Epithelial cell of esophagus (primary cell): ENCODE measurements around the gene PABPN1L.

Source experiments
- DNase-seq: peaks from one replicate; pipeline ENCODE4 v3.0.0; 2010; ENCODE audit warnings: low read depth
- H3K4me3 ChIP-seq: 2 replicates; pipeline ENCODE4 v1.5.1; 2011; ENCODE audit warnings: mild to moderate bottlenecking, low read length, control low read depth
- CTCF ChIP-seq: IDR thresholded peaks from 2 replicates; pipeline ENCODE4 v1.5.1; 2011; ENCODE audit warnings: low read depth, mild to moderate bottlenecking, low read length, control low read depth, inconsistent platforms; ENCODE audit not compliant: insufficient read depth; ENCODE audit errors: missing control alignments

The PABPN1L gene

GRCh38 chr16:88888057-88888456 is 21.6 kb upstream of the PABPN1L start:
- TF ChIP-seq CTCF = no peak
- DNase-seq = no peak
- no peak overlapping the region for H3K4me3 ChIP-seq

GRCh38 chr16:88886845-88887521 is 20.5 kb upstream of the PABPN1L start:
- H3K4me3 ChIP-seq = no peak overlapping the region
- TF ChIP-seq CTCF = no peak
- DNase-seq = no peak

- TF ChIP-seq CTCF = no peak
- DNase-seq = no peak
Observed at GRCh38 chr16:88886420-88886844, 20.0 kb upstream of the PABPN1L start.

GRCh38 chr16:88885693-88886280 is 19.3 kb upstream of the PABPN1L start:
- TF ChIP-seq CTCF = no peak
- H3K4me3 ChIP-seq = no peak overlapping the region
- DNase-seq = no peak

More at GRCh38 chr16:88886420-88886844, 20.0 kb upstream of the PABPN1L start:
- no peak overlapping the region for H3K4me3 ChIP-seq

GRCh38 chr16:88884569-88885271 is 18.3 kb upstream of the PABPN1L start:
- TF ChIP-seq CTCF = no peak
- H3K4me3 ChIP-seq = no peak overlapping the region
- DNase-seq = no peak

GRCh38 chr16:88883946-88884345 is 17.5 kb upstream of the PABPN1L start:
- no peak for TF ChIP-seq CTCF
- no peak for DNase-seq
- H3K4me3 ChIP-seq = no peak overlapping the region
